GM21447 (cell line): ENCODE data around the gene ACSL1.

Experiments
- ATAC-seq: cut with Tn5 transposase; IDR thresholded peaks from one replicate; pipeline ENCODE4 v1.9.1; 2021; ENCODE audit not compliant: unreplicated experiment

The ACSL1 gene

DNA sequence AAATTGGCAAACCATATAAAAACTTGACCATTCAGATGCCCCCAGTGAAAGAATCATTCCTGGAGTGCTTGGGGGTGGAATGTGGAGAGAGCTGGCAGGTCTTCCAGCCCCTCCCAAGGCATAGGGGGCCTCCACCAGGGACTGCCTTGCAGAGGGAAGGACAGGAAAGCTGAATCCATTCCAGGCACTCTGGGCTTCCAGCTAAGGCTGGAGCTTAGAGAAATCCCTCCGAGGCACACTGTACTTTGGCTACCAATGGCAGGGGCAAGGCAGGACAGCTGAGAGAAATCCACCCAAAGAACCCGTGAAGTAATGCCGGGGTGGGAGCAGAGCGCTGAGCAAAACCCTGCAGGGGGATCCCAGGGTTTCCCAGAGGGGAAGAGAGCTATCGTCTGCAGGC, 95.8 kb downstream of the ACSL1 start:
- ATAC-seq, result no peak

DNA sequence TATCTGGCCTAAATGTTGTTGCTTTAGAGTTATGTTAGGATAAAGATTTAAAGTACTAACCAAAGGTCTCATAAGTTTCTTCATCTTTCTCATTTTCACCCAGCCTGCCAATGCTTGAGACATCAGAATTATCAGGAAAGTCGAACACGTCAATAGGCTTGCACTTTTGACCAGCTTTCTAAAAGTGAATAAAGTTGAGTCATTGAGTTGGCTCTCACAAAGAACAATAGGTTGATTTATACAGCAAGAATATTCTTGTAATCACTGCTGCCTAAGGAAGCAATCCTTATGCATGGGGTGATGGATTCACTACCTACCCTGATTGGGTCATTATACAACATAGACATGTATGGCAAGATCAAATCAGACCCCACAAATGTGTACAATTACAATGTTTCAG, 96.9 kb downstream of the ACSL1 start:
- no peak for ATAC-seq

DNA sequence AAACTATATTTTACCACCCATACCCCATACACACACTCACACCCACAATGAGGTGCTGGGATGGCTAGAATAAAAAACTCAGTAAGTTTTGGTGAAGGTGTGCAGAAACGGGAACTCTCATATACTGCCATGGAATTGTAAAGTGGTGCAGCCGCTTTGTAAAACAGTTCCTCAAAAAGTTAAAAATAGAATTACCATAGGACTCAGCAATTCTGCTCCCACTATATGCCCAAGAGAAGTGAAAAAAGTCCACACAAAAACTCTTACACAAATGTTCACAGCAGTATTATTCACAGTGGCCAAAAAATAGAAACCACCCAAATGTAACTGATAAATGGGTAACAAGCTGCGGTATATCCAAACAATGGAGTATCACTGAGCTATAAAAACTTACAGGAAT, 98.3 kb downstream of the ACSL1 start:
- no peak for ATAC-seq

DNA sequence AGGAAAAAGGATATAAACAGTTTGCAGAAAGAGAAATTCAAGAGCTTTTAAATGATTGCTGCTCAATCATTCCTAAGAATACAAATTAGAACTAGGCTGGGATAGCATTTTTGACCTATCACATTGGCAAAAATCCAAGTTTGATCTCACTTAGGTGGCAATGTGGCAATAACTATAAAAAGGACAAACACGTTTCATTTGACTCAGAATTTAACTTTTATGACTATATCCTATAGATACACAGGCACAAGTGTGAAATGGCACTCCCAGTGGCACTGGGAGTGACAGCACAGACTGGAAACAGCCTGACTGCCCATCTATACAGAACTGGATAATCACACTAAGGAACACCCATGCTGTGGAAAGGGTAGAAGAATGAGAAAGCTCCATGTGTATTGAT, 103.0 kb downstream of the ACSL1 start:
- no peak for ATAC-seq

DNA sequence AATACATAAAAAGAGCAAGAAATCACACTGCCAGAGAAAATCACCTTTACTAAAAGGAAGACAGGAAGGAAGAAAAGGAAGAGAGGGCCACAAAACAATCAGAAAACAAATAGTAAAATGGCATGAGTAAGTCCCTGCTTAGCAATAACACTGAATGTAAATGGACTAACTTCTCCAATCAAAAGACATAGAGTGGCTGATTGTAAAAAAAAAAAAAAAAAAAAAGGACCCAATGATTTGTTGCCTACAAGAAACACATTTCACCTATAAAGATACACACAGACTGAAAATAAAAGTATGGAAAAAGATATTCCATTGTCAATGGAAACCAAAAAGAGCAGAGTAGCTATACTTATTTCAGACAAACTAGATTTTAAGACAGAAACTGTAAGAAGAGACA, 104.5 kb downstream of the ACSL1 start:
- ATAC-seq, result no peak

DNA sequence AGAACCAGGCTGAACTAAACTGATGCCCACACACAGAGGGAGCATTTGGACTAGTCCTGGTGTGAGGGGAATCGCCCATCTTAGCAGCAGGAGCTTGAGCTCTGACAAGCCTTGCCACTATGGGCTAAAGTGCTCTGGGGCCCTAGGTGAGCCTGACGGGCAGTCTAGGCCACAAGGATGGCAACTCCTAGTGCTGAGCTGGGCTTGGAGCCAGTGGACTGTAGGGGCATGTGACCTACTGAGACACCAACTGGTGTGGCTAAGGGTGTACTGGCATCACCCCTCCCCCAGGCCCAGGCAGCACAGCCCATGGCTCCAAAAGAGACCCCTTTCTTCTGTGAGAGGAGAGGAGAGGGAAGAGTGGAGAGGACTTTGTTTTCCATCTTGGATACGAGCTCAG, 106.4 kb downstream of the ACSL1 start:
- ATAC-seq, result no peak

DNA sequence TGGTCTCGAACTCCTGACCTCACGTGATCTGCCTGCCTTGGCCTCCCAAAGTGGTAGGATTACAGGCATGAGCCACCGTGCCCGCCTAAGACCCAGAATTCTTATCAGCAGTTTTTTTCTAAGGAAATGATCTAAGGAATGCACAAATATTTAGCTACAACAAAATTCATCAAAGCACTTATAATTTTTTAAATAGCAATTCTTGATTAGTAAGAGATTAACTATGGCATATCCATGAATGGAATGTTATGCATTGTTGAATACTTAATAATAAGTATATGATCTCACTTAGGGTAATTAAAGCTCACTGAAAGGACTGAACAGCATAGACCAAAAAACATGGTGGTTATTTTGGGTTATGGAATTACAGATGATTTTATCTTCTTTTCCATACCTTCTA, 110.2 kb downstream of the ACSL1 start:
- ATAC-seq, result no peak

DNA sequence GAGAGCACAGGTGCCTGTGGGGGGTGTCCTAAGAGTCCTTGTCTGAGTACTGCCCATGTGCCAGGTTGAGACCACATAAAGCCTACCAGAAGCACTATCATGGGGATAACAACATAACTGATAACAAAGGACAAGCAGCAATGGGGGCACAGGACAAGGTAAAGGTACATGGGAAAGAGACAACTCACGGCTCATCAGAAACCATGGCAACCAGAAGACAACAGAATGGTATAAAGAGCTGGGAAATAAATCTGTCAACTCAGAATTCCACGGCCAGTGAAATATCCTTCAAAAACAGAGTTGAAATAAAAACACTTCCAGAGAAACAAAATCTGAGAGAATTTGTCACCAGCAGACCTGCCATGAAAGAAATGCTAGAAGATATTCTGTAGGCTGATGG, 111.9 kb downstream of the ACSL1 start:
- no peak for ATAC-seq

DNA sequence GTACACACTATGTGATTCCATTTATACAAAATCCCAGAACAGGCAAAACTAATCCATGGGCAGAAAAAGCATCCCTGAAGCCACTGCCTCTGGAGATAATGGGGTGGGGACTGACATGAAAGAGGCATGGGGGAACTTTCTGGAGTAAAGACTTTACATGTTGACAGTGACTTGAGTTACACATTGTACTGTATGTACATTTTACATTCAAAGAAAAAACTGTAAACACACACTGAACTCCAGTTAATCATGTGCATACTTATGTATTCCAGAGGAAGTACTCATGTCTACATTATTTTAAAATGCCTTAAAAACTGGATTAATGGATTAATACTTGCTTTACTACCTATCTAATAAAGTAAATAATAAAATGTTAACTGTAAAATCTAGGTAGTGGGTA, 113.4 kb downstream of the ACSL1 start:
- no peak for ATAC-seq

DNA sequence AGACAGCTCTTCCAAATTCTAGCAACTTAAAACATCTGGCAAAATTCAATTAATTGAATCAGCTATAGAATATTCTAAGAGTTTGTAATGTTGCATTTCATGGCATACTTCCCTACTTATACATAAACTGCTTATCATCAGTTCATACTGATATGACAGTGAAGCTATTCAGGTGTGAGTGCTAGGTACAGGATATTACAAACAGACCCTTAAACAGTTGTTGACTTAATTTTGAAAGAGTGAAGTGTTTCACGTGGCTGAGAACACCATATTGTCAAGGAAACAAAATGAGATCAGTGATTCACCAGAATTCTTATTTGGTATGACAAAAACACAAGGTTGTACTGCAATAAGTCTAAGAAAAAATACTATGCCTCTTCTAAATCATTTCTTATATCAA, 119.3 kb downstream of the ACSL1 start:
- no peak for ATAC-seq

DNA sequence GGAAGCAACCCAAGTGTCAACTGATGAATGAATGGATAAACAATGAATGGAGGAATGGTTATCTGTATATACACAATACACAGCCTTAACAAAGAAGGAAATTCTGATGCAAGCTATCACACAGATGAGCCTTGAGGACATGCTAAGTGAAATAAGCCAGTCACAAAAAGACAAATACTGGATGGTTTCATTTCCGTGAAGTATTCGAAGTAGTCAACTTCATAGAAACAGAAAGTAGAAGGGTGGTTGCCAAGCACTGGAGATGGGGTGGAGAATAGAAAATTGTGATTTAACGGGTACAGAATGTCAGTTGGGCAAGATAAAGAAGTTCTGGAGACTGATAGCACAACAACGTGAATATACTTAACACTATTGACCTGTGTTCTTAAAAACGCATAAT, 120.1 kb downstream of the ACSL1 start:
- no peak for ATAC-seq
